Progenitor cell of endocrine pancreas (in vitro differentiated cells): ENCODE data around the gene SRGAP1. TPM values are rescaled to one million over a fixed set of nuclear protein-coding genes. Genes with fewer than 3 reads are reported as not detected.

Source experiments
- DNase-seq: peaks from one replicate; pipeline ENCODE4 v3.0.0; 2021; ENCODE audit warnings: low spot score; ENCODE audit not compliant: unreplicated experiment
- H3K27ac Mint-ChIP-seq: 2 replicates; pipeline ENCODE4 v1.8.0; 2021; ENCODE audit warnings: mild to moderate bottlenecking, moderate library complexity, mixed read lengths
- H3K27me3 Mint-ChIP-seq: 2 replicates; pipeline ENCODE4 v1.8.0; 2021; ENCODE audit warnings: mixed read lengths
- H3K36me3 Mint-ChIP-seq: 2 replicates; pipeline ENCODE4 v1.8.0; 2022; ENCODE audit warnings: mixed read lengths; ENCODE audit not compliant: insufficient read depth
- H3K4me1 Mint-ChIP-seq: 2 replicates; pipeline ENCODE4 v1.8.0; 2021; ENCODE audit warnings: low read depth, mixed read lengths
- H3K4me3 Mint-ChIP-seq: 2 replicates; pipeline ENCODE4 v1.8.0; 2021; ENCODE audit warnings: low read depth, mild to moderate bottlenecking, moderate library complexity, mixed read lengths
- H3K9me3 Mint-ChIP-seq: 2 replicates; pipeline ENCODE4 v1.8.0; 2021; ENCODE audit warnings: low read depth, mixed read lengths
- CTCF ChIP-seq: fragments of 200-600 bp; sonication (generic); IDR thresholded peaks from one replicate; pipeline ENCODE4 v1.5.0; 2021; ENCODE audit warnings: antibody characterized with exemption, mild to moderate bottlenecking; ENCODE audit not compliant: unreplicated experiment
- total RNA-seq: library from RNA; stranded (reverse); gene quantifications from 2 replicates; pipeline ENCODE4 v1.2.1, GENCODE V29; 2021

The SRGAP1 gene
- total RNA-seq, 1 donor from 2014 or later: 23.1 TPM

DNA sequence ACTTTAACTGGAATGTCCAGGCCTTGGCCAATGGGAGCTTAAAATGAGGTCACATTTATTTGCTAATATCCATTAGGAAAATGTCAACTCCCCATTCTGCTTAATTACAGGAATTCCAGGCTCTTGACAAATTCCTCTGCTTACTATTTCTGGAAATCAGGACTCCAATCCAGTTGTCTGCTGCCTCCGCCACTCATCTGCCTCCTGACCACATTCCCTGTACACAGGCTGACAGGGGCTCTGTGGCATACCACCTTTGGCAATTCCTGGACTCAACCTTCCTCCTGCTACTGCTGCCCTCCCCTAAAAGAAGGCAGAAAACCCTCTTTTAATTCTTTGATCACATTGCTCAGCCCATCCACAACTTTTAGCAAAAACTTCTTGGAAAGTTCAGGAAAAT lies 339.7 kb downstream of the SRGAP1 start:
- Mint-ChIP-seq H3K27ac (no peak overlapping the region), H3K27me3 (peaks cover 5% of the 10 kb centered on the region), H3K9me3 (peaks cover 2% of the 10 kb centered on the region), H3K4me3 (no peak overlapping the region), H3K36me3 (no peaks in the 10 kb centered on the region), H3K4me1 (no peaks in the 10 kb centered on the region)
- no peak for TF ChIP-seq CTCF
- no peak for DNase-seq

DNA sequence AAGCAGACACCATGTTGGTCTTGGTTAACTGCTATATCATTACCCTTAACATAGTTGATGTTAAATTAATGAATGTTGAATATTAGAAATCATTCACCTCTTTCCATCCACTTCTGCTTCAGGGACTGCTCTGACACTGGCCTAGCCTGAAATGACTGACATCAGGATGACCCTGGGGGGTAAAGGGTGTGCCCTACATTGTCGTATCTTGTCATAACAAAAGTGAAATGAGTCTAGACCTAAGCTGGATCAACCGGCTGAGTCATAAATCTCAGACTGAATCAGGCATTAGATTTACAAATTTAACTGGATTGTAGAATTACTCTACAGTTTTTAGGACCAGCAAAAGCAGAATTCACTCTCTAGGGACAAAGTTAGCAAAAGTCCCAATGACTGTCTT lies 342.3 kb downstream of the SRGAP1 start:
- no peak overlapping the region for H3K27ac Mint-ChIP-seq
- no peaks in the 10 kb centered on the region for H3K4me1 Mint-ChIP-seq
- H3K36me3 Mint-ChIP-seq: no peaks in the 10 kb centered on the region
- no peaks in the 10 kb centered on the region for H3K27me3 Mint-ChIP-seq
- peaks cover 2% of the 10 kb centered on the region for H3K9me3 Mint-ChIP-seq
- H3K4me3 Mint-ChIP-seq: no peak overlapping the region
- no peak for TF ChIP-seq CTCF
- DNase-seq: no peak

DNA sequence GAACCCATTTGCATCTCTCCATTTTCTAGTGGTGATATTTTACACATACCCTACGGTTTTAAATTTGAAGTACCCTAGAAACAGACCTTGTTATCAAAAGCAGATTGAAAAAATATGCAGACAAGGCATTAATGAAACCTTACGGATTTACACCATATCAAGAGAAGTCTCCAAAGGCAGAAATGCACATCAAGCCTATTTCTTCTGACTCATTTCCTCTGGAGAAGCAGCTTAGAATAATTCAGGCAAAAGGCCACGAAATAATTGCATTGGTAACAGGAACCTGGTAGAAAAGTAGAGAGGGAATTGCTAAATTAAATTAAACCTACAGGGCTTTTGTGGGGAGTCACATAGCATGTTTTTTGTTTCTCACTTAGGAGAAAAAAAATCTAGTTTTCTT lies 342.9 kb downstream of the SRGAP1 start:
- Mint-ChIP-seq H3K9me3 (peaks cover 2% of the 10 kb centered on the region), H3K27ac (no peak overlapping the region), H3K4me3 (no peak overlapping the region), H3K36me3 (no peaks in the 10 kb centered on the region), H3K27me3 (no peaks in the 10 kb centered on the region), H3K4me1 (no peaks in the 10 kb centered on the region)
- no peak for DNase-seq
- no peak for TF ChIP-seq CTCF

DNA sequence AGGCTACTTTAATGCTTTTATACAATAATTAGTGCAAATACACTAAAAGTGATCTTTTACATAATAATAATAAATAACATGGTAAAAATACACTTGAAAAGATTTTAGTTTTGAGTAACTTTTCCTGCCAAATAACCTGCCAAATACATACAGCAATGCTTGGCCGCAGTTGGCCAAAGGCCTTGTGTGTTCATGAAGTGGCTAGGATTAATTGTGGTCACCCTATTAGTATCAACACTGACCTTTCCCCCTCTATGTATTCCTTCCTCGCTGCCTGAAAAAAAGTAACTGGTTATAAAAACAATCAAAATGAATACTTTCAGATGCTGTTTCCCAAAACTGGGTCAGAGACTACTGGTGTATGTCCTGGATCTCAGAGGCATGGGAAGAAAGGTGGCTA lies 343.3 kb downstream of the SRGAP1 start:
- no peaks in the 10 kb centered on the region for H3K36me3 Mint-ChIP-seq
- DNase-seq: no peak
- H3K9me3 Mint-ChIP-seq: peaks cover 2% of the 10 kb centered on the region
- H3K4me1 Mint-ChIP-seq: no peaks in the 10 kb centered on the region
- no peak for TF ChIP-seq CTCF
- no peak overlapping the region for H3K4me3 Mint-ChIP-seq
- no peaks in the 10 kb centered on the region for H3K27me3 Mint-ChIP-seq
- H3K27ac Mint-ChIP-seq: no peak overlapping the region

DNA sequence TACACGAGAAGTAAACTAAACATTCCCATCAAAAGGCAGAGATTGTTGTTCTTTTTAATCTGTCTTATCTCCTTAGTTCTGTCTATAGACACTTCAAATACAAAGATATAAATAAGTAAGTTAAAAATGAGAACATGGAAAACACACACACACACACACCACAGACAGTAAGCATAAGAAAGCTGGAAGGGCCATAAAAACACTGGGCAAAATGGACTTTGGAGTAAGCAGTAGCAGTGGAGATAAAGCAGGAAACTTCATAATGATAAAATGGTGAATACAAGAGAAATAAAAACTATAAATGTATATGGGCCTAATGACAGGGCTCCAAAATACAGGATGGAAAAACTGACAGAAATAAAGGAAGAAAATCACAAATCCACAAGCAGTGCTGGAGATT lies 345.0 kb downstream of the SRGAP1 start:
- H3K9me3 Mint-ChIP-seq: no peaks in the 10 kb centered on the region
- H3K36me3 Mint-ChIP-seq: peaks cover 5% of the 10 kb centered on the region
- H3K4me1 Mint-ChIP-seq: no peaks in the 10 kb centered on the region
- H3K27ac Mint-ChIP-seq: no peak overlapping the region
- no peaks in the 10 kb centered on the region for H3K27me3 Mint-ChIP-seq
- TF ChIP-seq CTCF: no peak
- no peak overlapping the region for H3K4me3 Mint-ChIP-seq
- DNase-seq: no peak
